ENCODE measurements around the gene SPEM3. TPM values are rescaled to one million over a fixed set of nuclear protein-coding genes. Genes with fewer than 3 reads are reported as not detected.

The SPEM3 gene
- total and polyA plus RNA-seq, 10 of the 15 experiments (the other 5 are each of a cell fraction or from before 2014, with no cell fraction given): not detected

GRCh38 chr17:7394452-7395191 is 34.0 kb upstream of the SPEM3 start, which contains the start of gene PLSCR3 (continued):
- TF ChIP-seq RELB (IDR thresholded peaks at IDR 0.05; ENCODE audit: low read depth): 0 out of 2 replicates have a peak, but pooled peaks have one; percentile 14
- peak; percentile 66 for TF ChIP-seq GATAD2B (conservative IDR thresholded peaks at IDR 0.05; ENCODE audit: low read depth)
- TF ChIP-seq SIX5 (IDR thresholded peaks at IDR 0.05; ENCODE audit: low read depth, low read length, severe bottlenecking): no peak
- no peak for TF ChIP-seq POU2F2 (IDR thresholded peaks at IDR 0.05; ENCODE audit: borderline replicate concordance, low read depth, low read length)
- no peak for TF ChIP-seq ASH2L (IDR thresholded peaks at IDR 0.05; ENCODE audit: borderline replicate concordance, low read depth)
- no peak for TF ChIP-seq HDAC2 (IDR thresholded peaks at IDR 0.05)
- peak; percentile 83 for TF ChIP-seq POLR2A (IDR thresholded peaks at IDR 0.05; ENCODE audit: low read depth, low read length)
- no peak for TF ChIP-seq KDM1A (IDR thresholded peaks at IDR 0.05; ENCODE audit: borderline replicate concordance)
- TF ChIP-seq STAT1 (conservative IDR thresholded peaks at IDR 0.05): 0 out of 2 replicates have a peak, but pooled peaks have one; percentile 43
- TF ChIP-seq TARDBP (IDR thresholded peaks at IDR 0.05; ENCODE audit: borderline replicate concordance): no peak
- no peak for TF ChIP-seq YY1 (IDR thresholded peaks at IDR 0.05; ENCODE audit: low read depth, low read length)
- no peak for TF ChIP-seq SKIL (IDR thresholded peaks at IDR 0.05; ENCODE audit: low read depth, poor library complexity, severe bottlenecking)
- no peak for TF ChIP-seq CBFB (IDR thresholded peaks at IDR 0.05; ENCODE audit: low read depth)
- 0 out of 2 replicates have a peak, but pooled peaks have one; percentile 10 for TF ChIP-seq NBN (IDR thresholded peaks at IDR 0.05)
- 0 out of 2 replicates have a peak, but pooled peaks have one; percentile 47 for TF ChIP-seq POLR2AphosphoS5 (IDR thresholded peaks at IDR 0.05; ENCODE audit: low read length)
- TF ChIP-seq MLLT1 (IDR thresholded peaks at IDR 0.05): peak; percentile 20; the same call in 1 of the 2 replicates
- TF ChIP-seq TAF1 (IDR thresholded peaks at IDR 0.05; ENCODE audit: borderline replicate concordance, low read depth, low read length): peak; percentile 13; the same call in 1 of the 2 replicates
- peak; percentile 72 for TF ChIP-seq NKRF (conservative IDR thresholded peaks at IDR 0.05)
- no peak for TF ChIP-seq NR2C2 (IDR thresholded peaks at IDR 0.05; ENCODE audit: borderline replicate concordance, control insufficient read depth, insufficient read length, low read depth)

Data from GM12878 (cell line).